Activated CD4-positive, alpha-beta T cell treated with anti-CD3 and anti-CD28 coated beads, Interleukin-2, Interleukin-6, amounts not matched to agents 100 ng/mL and 50 ng/mL, durations not matched to agents 16 hours and 8 hours (primary cell): ENCODE measurements around the gene ADAD2.

Source experiments
- DNase-seq: peaks from one replicate; pipeline ENCODE4 v3.0.0-alpha.2; 2020

ADAD2 gene

DNA sequence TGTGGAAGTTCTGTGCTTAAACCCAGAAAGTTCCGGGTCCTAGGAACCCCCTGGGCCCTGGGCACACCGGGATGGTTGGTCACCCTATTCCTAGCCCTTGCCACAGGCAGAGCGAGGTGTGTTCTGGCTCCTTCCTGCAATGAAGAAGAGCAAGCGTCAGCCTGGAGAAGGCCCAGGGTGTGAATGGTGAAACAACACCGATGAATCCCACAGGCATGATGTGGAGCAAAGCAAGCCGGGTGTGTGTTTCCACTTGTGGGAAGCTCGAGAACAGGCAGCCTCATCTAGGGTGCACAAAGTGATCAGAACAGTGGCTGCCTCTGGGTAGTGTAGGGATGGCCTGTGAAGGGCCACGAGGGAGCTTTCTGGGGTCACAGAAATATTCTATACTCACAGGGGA, 35.1 kb downstream of the ADAD2 start:
- no peak for DNase-seq

DNA sequence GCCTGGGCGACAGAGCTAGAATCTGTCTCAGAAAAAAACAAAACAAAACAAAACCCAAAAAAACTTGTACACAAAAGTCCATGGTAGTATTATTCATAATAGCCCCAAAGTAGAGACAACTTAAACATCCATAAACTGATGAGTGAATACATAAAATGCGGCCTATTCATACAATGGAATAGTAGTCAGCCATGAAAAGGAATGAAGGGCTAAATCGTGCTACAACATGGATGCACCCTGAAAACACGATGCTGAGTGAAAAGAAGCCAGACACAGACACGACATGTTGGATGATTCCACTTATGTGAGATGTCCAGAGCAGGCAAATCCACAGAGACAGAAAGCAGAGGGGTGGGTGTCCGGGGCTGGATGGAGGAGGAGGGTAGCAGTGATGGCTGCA, 36.6 kb downstream of the ADAD2 start:
- no peak for DNase-seq

DNA sequence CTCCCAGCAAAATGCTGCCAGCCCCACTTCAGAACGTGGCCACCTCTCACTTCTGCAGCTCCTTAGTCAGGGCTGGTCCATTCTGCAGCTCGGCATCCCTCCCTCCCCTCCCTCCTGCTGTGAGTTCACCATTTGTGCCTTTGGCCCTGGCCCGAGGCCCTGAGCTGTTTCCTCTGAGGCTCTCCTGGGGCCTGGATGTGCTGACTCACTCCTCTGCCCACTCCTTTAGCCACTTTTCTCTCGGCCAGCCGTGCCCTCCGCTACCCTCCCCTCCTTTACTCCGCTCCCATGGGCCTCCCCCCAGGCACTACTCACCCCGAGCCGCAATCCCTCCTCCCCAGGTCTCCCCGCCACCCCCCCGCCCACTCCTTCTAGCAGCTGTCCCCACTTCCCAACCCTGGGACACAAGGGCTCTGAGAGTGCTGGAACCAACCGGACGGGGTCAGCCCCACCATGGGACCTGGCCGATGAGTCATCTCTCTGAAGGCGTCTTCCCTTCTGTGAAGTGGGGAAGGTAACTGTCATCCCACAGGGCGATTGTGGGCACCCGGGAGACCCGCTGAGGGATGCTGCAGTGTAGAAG, 37.4 kb downstream of the ADAD2 start:
- DNase-seq, result no peak

DNA sequence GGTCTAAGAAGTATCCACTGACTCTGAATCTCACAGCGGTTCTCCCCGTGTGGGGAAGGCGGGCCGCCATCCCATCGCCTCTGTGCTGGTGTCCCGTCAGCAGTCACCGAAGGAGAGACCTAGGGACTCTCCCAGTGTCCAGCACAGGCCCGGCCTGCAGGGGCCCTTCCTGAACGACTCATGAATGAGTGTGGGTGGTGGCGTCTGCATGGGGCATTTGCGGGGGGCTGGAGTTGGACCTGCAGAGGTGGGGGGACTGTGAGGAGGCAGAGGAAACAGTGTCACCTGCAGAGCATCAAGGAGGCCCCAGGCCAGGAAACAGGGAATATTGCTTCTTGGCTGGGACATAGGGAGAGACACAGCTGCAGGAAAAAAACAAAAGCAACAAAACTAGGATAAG, 38.5 kb downstream of the ADAD2 start:
- no peak for DNase-seq

DNA sequence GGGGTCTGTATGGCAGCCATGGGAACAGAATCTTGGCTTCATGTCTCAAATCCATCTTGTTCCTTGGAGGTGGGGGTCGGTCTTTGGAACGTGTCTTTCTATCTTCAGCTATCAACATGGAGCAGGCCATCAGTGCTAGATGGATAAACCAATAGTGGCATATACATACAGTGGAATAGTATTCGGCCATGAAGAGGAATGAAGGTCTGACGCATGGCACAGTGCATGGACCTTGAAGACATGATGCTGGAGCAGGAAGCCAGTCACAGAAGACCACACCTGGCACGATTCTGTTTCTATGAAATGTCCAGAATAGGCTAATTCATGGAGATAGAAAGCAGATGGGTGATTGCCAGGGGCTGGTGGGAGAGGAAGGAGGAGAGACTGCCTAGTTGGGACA, 41.1 kb downstream of the ADAD2 start:
- no peak for DNase-seq

DNA sequence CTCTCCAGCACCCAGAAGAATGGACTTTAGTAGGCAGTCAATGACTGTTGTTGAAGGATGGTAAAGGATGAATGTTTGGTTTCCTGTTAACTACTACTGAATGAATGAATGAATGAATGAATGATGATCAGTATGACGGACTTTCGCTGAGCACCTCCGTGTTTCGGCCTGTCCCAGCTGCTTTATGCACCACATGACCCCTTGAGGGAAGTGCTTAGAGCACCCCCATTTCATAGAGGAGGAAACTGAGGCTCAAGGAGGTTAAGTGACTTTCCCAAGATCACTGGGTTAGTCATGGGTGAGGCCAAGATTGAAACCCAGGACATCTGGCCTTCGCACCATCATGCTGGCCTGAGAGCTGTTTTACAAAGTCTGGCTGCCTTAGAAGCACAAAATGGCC, 42.0 kb downstream of the ADAD2 start:
- DNase-seq, result no peak

DNA sequence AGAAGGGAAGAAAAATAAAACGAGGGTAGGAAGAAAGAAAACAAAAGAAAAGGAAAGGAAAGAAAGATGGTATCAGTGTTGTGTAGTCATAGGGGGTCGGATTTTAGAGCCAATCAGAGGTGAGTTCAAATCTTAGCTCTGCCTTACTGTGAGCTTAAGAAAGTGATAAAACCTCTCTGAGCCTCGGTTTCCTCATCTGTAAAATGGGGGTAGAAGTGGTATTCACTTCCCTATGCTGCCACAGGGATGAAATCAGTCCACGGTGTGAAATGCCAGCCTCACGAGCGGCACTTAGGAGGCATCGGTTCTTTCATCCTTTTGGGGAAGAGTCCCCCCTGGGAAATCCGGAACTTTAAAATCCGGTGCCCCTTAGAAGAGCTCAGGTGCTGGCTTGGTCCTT, 42.8 kb downstream of the ADAD2 start:
- no peak for DNase-seq

DNA sequence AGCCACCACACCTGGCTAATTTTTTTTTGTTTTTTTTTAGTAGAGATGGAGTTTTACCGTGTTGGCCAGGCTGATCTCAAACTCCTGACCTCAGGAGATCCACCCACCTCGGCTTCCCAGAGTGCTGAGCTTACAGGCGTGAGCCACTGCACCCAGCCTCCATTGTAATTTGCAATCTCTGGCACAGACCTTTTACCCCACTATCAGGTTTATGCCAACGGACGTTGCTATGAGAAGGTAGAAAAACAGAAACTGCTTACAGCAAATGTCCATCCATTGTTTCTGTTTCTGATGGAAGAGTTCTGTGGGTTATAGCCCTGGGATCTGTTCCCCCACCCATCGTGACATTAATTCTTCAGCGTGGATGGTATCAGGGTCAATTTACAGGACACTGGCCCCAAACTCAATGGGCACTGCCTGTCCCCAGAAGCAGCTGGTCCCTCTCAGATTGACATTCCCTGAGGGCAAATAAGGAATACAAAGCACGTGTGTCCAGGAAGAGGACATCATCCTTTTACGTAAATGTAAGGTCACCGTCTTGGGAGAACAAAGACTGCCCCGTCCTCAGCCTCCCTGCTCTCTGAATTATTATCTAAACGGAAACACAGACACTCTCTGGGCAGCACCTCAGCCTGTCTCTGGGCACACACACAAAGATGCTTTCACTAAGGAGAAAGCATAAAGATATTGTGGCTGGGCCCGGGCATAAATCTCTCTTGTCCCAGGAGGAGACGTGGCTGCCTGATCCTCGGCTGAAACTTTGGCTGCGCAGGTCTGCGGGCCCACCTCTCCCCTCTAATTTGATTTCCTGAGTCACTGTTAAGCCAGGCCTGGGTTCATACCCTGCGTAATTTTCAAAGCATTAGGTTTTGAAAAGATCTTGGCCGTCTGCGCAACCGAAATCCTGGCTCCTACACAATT, 43.6 kb downstream of the ADAD2 start:
- no peak for DNase-seq

DNA sequence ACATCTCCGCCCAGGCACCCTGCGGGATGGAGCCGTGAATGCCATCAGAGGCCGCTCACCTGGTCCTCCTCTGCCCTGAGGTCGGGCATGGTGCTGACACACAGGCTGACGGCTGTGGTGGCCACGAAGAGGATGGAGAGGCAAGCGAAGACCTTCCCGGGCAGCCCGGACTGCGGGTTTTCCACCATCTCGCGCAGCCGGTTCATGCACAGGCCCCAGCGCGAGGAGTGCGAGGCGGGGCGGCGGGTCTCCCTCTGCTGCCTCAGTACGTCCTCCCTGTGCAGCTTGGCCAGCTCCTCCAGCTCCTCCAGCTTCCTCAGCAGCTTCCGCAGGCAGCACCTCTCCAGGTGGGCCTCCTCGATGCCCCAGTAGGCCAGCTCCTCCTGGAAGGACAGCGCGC, 45.7 kb downstream of the ADAD2 start:
- no peak for DNase-seq

DNA sequence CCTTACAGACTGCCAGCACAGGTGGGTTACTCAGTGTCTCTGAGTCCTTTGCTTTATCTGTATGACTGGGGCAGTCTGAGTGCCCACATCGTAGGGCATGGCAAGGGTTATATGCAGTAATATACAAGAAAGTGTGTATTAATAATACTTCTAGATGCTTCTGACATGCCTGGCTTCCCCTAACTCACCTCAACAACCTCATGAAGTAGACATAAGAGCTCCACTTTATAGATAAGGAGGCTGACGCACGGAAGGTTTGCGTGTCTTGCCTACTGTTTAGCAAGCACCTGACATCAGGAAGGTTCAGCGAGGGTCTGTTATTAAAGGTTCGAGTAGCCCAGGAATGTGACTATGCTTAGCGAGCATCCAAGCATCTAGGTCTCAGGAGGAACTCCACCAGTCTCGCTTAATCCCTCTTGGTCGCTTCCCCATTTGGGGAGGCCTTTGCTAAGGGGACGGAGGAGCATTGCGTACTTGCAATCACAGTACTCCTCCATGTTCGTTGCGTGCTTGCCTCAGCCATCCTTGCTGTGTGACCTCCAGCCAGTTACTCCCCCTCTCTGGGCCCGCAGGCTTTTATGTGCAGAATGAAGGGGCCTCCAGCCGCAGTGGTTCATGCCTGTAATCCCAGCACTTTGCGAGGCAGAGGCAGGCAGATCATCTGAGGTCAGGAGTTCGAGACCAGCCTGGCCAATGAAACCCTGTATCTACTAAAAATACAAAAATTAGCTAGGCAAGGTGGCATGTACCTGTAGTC, 47.2 kb downstream of the ADAD2 start:
- no peak for DNase-seq

DNA sequence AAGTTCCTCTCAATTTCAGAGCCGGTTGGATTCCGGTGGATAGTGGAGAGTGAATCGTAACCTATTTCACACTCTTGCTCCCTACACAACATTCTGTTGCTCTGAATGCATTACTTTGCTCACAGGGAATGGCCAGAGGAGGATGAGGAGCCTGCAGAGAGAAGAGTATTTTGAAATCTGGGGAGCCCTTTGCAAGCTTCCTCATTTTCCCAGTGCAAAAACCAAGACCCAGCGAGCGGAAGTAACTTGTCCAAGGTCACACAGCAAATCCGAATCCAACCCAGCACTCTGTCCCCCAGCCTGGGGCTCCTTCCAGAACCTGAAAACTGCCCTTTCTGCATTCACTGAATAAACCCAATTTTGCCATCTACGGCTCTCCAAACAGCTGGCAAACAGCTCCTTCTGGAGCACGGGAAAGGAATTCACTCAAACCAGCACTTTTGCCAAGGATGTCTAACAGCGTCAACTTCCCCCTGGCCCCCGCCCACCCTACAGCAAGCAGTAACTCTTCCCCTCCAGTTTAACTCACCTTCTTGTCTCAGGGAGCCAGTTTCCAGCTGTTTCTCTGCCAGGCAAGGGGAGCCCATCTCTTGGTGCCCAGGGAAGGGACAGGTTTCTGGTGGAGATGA, 48.3 kb downstream of the ADAD2 start:
- no peak for DNase-seq

DNA sequence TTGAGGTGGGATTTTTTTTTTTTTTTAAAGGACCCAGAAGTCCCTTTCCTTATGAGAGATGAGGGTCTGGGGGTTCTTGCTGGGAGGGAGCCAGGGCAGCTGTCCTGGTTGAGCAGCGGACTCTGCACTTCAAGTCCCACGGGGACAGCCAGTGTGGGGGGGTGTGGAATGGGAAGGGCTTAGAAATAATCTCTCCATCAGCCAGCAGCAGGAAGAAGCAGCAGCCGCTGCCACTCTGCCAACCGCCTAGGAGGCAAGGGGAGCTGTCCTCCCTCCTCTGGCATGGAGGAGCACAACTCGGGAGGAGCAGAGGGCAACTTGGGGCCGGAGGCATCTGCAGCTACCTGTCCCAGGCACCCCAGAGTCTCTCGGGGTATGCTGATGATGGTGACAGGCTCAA, 49.0 kb downstream of the ADAD2 start, which contains the start of gene KCNG4:
TSS of gene KCNG4 (minus strand) at position 104 of the 400 bp plus-strand sequence. CDS start 2,527 bp downstream, outside the sequence.
- no peak for DNase-seq

DNA sequence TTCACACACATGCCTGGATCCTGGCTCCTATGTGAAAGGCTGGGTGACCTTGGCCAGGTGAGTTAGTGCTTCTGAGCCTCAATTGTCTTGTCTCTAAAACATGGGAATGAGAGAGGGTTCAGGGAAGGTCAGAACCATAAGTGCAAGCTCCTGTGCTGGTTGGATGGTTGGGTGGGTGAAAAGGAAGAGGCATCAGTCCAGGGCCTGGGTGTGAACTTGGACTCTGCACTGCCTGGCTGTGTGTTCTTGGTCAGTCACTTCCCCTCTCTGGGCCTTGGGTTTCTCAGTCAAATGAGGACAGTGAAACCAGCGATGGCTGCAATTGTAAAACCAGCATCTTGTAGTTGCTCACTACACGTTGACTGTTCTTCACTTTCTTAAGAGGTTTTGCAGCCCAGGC, 49.5 kb downstream of the ADAD2 start:
- DNase-seq, result no peak

DNA sequence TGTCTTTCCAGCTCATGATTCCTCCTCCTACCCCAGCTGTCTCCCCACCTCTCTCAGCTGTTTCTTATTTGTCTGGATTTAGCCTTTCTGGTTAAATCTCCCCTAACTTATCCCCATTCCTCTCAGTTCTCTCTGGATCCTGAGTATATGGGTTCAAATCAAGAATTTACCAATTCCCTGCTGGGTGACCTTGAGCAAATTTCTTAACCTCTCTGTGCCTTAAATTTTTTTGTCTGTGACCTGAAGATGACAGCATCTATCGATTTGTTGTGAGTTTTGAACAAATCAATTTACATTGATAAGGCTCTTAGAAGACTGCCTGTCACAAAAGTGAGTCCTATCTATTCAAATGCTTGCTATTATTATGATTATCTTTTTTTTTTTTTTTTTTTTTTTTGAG, 50.8 kb downstream of the ADAD2 start:
- no peak for DNase-seq

DNA sequence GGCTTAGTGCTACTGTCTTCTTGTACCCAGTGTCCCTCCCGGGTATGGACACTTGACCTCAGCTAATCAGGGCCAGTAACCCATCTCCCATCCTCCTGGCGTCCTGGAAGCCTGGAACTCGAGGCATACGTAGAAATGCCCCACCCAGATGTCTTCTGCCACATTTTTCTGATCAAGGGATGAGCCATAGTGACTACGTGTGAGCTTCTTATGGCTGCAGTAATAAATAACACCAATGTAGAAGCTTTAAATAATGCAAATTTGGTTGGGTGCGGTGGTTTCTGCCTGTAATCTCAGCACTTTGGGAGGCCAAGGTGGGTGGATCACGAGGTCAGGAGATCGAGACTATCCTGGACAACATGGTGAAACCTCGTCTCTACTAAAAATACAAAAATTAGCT, 51.9 kb downstream of the ADAD2 start:
- DNase-seq, result no peak

DNA sequence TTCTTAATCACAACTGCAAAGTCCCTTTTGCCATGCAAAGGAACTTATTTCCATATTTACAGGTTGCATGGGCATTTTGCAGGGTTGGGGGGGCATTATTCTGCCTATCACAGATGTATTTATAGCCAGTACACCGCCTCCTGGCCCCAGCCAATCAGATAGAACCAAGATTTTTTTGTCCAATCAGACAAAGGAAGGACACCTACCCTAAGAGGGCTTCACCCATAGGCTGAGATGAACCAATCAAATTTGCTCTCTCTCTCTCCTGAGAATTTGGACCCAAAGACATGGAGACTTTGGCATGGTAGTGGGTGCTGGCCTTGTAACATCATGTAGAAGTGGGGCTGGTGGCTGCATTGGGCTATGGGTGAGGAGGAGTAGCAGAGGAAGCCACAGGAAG, 52.8 kb downstream of the ADAD2 start:
- DNase-seq, result no peak

DNA sequence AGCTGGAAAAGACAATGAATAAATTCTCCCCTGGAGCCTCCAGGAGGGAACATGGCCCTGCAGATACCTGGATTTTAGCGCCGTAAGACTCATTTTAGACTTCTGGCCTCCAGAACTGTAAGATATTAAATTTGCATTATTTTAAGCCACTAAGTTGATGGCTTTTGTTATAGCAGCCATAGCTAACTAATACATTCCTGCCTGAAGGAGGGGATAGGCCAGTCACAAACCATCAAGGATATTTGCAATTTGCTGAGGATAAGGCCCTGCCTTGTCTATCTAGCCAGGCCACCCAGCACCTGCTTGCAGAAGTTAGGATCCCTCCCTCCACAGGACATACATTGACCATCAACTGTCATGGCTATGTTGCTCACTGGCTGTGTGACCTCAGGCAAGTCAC, 53.8 kb downstream of the ADAD2 start:
- no peak for DNase-seq

DNA sequence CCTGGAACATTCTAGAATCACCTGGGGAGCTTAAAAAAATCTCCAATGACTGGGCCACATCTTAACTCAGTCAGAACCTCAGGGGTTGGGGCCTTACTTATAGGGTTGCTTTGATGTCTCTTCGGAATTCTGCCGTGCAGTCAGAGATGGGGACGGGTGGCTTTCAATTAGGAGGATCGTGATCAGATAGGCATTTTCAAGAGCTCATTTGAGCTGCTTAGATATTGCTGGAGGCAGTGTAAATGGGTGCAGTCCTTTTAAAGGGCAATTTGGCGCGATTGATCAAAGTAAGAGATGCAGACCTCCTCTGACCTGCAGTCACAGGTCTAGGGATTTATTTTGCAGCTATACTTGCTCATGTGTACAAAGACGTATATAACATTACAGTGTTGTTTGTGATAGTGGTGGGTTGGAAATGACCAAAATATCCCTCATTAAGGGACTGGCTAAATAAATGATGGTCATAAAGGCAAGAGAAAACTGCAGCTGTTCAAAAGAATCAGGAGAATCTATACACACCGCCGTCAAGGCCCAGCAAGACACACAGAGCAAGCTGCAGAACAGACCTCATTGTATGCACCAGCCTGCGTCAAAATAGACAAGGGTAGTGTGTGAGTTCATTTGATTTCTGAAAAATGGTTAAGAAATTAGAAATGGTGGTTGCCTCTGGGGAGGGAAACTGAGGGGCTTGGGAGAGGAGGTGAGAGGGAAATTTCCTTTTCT, 55.2 kb downstream of the ADAD2 start:
- no peak for DNase-seq

DNA sequence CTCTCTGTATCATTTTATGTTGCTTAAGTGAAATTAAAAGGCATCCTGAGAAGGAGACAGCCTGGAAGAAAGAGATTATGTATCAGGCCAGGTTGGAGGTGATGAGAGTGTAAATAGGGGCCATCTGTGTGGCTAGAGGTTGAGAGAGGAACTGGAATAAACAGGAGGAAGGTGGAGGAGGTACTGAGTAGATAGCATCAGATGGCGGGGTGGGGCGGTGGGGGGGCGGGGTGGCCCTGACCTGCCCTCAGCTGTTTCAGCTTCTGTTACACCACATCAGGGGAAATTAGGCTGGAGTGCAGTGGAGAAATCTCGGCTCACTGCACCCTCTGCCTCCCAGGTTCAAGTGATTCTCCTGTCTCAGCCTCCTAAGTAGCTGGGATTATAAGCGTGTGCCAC, 55.7 kb downstream of the ADAD2 start:
- DNase-seq, result no peak
